Effector memory CD4-positive, alpha-beta T cell (primary cell): Measurements from ENCODE around the gene TBC1D2B.

ENCODE experiments used
- DNase-seq, 3 donors: peaks; one replicate each; pipeline ENCODE4 v3.0.0-alpha.2; 2020
- H3K27ac ChIP-seq: 2 replicates; pipeline ENCODE4 v1.7.0; 2013; ENCODE audit warnings: mild to moderate bottlenecking, low read length, moderate library complexity; ENCODE audit not compliant: insufficient read depth, poor library complexity, severe bottlenecking
- H3K27me3 ChIP-seq: replicated peaks from 2 replicates; pipeline ENCODE4 v1.7.0; 2013; ENCODE audit warnings: mild to moderate bottlenecking, low read length; ENCODE audit not compliant: insufficient read depth, control insufficient read depth, poor library complexity, severe bottlenecking
- H3K36me3 ChIP-seq: 2 replicates; pipeline ENCODE4 v1.7.0; 2013; ENCODE audit warnings: mild to moderate bottlenecking, low read length, moderate library complexity; ENCODE audit not compliant: control insufficient read depth, insufficient read depth
- H3K4me1 ChIP-seq: 2 replicates; pipeline ENCODE4 v1.7.0; 2013; ENCODE audit warnings: low read length, mild to moderate bottlenecking; ENCODE audit not compliant: control insufficient read depth, insufficient read depth, poor library complexity, severe bottlenecking
- H3K4me3 ChIP-seq: 2 replicates; pipeline ENCODE4 v1.7.0; 2013; ENCODE audit warnings: low read length, low read depth, mild to moderate bottlenecking; ENCODE audit not compliant: insufficient read depth, poor library complexity, severe bottlenecking
- H3K9me3 ChIP-seq: 2 replicates; pipeline ENCODE4 v1.7.0; 2013; ENCODE audit warnings: mild to moderate bottlenecking, low read length, moderate library complexity; ENCODE audit not compliant: control insufficient read depth

TBC1D2B gene

DNA sequence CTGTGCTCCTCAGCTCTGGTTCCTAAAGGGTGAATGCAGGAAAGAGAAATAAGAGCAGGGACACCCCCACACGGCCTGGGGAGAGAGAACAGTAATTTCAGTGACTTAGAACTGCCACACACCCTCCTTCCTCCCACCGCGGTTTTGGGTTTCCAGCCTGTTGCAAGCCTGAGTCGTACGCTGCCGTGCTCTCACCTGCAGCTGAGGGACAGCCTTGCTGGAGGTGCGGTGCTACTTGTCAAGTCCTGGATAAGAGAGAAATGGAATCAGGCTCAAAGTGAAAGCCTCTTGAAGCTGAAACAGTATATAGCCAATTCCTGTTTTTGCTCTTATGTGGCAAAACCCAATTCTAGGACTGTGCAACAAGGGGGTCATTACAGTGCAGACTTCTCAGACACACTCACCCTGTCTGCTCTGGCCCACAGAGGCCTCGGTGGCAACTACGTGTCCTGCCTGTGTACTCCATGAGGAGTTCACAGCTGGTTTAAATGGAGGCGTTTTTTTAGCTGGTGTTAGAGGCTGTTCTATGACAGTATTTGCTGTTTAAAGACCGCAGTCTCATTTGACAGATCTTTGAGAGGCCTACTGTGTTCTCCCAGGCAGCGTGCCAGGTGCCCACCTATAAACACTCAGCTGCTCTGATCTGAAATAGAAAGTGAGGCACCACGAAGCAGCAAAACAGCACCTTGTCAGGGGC is 42.9 kb downstream of the TBC1D2B start:
- no peaks in the 10 kb centered on the region for H3K36me3 ChIP-seq
- peak overlapping the region; percentile 77 for H3K27ac ChIP-seq
- DNase-seq = peak; percentile 60 to 75 (median 69)
- no peaks in the 10 kb centered on the region for H3K9me3 ChIP-seq
- no peaks in the 10 kb centered on the region for H3K27me3 ChIP-seq
- H3K4me1 ChIP-seq = peaks cover 61% of the 10 kb centered on the region
- peak overlapping the region; percentile 26 for H3K4me3 ChIP-seq

DNA sequence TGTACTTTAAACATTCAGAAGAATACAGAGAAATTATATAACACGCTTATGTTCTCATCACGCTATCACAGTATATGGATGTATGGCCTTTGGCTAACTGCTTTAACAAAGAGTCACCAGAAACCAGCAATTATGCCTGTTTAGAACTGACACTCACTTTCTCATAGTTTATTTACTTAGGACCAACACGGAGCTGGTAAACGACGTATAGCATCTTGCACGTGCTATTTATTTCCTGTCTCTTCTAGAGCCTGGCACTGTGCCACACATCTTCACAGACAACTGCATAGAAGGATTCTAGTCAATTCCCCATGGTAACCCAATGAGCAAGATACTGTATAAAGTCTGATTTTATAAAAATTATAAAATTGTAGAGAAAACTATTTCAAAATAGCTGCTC is 43.6 kb downstream of the TBC1D2B start:
- no peak overlapping the region for H3K4me3 ChIP-seq
- DNase-seq = peak; percentile 54 to 63 (median 56)
- H3K27me3 ChIP-seq = no peaks in the 10 kb centered on the region
- H3K27ac ChIP-seq = peak overlapping the region; percentile 77
- H3K9me3 ChIP-seq = no peaks in the 10 kb centered on the region
- no peaks in the 10 kb centered on the region for H3K36me3 ChIP-seq
- H3K4me1 ChIP-seq = peaks cover 54% of the 10 kb centered on the region

DNA sequence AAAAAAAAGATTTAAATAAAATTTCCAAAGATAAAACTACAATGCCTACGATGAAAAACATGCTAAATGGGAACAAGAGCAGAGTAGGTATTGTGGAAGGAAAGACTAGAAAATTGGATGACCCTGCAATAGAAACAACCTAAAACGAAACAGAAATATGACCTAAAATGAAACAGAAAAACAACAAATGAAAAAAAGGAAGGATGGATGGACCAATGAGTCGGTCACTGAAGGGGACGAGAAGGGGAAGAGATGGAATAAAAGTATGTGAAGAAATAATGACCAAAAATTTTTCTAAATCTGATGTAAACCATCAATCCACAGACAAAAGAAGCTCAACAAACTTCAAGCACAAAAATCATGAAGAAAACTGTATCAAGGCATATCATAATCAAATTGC is 44.8 kb downstream of the TBC1D2B start:
- Histone ChIP-seq H3K36me3 (peaks cover 10% of the 10 kb centered on the region), H3K27me3 (no peaks in the 10 kb centered on the region), H3K4me1 (peaks cover 44% of the 10 kb centered on the region), H3K27ac (no peak overlapping the region), H3K4me3 (no peak overlapping the region), H3K9me3 (no peaks in the 10 kb centered on the region)
- DNase-seq = no peak

DNA sequence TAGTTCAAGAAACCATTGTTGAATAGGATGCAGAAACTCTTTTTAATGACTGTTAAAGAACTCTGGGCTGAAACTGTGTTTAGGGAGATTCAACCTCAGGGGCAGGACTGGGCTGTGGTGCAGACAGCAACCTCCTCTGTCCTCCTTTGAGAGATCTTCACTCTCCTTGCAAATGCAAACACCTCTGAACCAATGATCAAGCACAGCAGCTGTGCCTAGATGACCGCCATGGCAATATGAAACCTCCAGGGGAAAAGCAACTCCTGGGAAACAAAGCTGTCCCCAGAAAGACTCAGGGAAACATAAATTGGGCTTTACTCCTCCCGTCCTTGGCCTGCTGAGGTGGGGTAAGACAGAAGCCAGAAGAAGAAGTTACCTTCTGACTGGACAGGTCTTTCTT is 52.6 kb downstream of the TBC1D2B start:
- peaks cover 50% of the 10 kb centered on the region for H3K36me3 ChIP-seq

DNA sequence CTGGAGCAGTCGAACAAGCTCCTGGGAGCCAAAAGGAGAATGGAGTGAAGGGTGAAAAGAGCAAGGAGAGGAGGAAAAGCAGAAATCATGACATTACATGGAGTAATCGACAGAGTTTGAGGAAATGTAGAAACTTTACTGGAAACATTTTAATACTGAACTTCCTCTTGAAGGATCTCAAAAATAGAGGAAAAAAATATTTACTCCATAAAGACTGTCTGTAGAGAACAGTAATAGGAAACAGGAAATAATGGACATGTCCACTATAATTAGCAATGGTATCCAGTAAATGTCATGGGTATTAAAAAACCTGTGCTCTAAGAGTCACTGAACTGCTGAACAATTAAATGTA is 53.0 kb downstream of the TBC1D2B start:
- no peaks in the 10 kb centered on the region for H3K9me3 ChIP-seq
- H3K4me3 ChIP-seq = no peak overlapping the region
- H3K36me3 ChIP-seq = peaks cover 50% of the 10 kb centered on the region
- no peak overlapping the region for H3K27ac ChIP-seq
- H3K4me1 ChIP-seq = no peaks in the 10 kb centered on the region
- H3K27me3 ChIP-seq = no peaks in the 10 kb centered on the region
- DNase-seq = no peak

More for the DNA sequence above, 52.6 kb downstream of the TBC1D2B start:
- Histone ChIP-seq H3K4me1 (no peaks in the 10 kb centered on the region), H3K4me3 (no peak overlapping the region), H3K9me3 (no peaks in the 10 kb centered on the region), H3K27me3 (no peaks in the 10 kb centered on the region), H3K27ac (no peak overlapping the region)
- no peak for DNase-seq

DNA sequence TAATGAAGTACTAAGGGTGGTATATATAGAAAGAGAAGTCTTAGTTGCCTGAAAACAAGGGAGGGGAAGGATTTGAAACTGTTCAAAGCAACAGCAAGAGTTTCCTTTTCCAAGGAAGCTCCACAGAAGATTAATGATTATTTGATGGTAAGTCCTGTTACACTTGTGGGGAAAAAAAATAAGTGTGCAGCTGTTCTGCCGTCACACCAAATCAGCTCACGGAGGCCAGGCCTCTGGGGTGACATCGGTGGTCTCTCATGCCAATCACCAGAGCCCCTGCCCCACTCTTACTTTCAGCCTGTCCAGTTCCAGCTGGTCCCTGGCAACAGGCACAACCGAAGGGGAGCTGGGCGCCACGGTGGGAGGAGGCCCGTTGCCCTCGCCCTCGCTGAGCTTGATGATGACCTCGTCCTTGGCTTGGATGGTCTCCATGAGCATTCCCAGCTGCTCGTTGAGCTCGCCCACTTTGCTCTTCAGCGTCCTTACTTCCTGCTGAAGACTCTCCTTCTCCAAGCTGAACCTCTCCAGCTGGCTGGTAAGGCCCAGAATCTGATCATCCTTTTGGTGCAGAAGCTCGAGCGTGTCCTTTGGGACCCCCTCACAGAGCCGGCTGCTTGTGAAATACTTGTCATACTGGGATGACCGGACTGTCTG is 53.5 kb downstream of the TBC1D2B start:
- no peak overlapping the region for H3K27ac ChIP-seq

DNA sequence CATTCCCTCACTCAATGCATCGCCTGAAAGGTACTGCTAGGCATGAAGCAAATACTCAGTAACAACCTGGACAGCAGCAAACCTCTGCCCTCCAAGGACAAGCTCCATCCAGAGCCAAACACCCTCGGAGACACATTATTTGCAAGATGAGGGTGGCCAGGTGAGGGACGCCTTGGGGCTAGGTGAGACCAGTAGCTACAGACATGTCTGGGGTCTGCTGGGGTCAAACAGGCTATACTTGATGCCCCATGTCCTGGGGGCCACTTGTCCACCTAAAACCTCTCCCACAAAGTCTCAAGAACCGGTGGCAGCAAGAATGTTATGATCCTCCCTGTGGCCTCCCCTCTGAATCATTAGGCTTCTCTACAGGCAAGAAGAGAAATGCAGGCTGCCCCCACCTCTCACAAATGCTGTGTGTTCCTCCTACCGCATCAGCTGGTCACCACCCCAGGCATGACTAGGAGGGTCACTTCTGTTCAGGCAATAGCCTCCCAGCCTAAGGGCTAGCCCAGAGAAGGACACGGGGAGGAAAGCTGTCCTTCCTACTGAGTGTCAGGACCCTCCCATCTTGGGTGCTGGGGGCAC is 54.3 kb downstream of the TBC1D2B start:
- Histone ChIP-seq H3K36me3 (peaks cover 44% of the 10 kb centered on the region), H3K4me3 (no peak overlapping the region), H3K9me3 (no peaks in the 10 kb centered on the region), H3K27ac (no peak overlapping the region), H3K27me3 (no peaks in the 10 kb centered on the region), H3K4me1 (no peaks in the 10 kb centered on the region)
- DNase-seq = no peak

More for the DNA sequence above, 53.5 kb downstream of the TBC1D2B start:
- H3K27me3 ChIP-seq = no peaks in the 10 kb centered on the region
- H3K4me1 ChIP-seq = no peaks in the 10 kb centered on the region
- no peak for DNase-seq
- peaks cover 50% of the 10 kb centered on the region for H3K36me3 ChIP-seq
- no peak overlapping the region for H3K4me3 ChIP-seq
- H3K9me3 ChIP-seq = no peaks in the 10 kb centered on the region

DNA sequence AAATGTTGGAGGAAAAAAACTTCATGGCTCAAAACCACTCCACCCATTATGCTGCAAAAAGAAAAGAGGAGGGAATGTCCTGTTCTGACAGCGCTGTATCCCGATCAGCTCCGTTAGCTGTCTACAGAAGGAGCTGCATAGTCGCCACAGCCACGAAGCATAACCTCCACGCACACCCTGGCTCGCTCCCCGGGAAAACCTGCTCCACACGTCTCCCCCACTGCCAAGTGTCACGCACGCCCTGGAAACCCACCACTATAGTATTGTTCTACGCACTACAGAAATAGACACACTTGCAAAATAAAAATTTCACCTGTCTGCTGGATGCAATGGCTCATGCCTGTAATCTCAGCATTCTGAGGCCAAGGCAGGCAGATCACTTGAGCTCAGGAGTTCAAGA is 55.8 kb downstream of the TBC1D2B start:
- Histone ChIP-seq H3K4me1 (no peaks in the 10 kb centered on the region), H3K36me3 (peaks cover 41% of the 10 kb centered on the region), H3K27ac (no peak overlapping the region), H3K9me3 (no peaks in the 10 kb centered on the region), H3K27me3 (no peaks in the 10 kb centered on the region), H3K4me3 (no peak overlapping the region)
- DNase-seq = no peak

DNA sequence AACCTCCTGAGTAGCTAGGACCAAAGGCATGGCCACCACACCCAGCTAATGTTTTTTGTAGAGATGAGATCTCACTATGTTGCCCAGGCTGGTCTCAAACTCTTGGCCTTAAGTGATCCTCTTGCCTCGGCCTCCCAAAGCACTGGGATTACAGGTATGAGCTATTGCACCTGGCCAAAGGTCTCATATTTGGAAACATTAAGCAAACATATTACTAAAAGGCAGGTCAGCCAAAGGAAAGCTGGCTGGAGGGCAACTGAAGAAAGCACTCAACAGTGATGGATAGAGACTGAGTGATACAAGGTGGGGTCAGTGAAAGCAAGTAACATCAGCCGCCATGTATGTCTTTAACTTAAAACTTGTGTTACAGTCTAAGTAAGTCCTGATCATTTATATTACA is 57.5 kb downstream of the TBC1D2B start:
- H3K9me3 ChIP-seq = no peaks in the 10 kb centered on the region
- peaks cover 51% of the 10 kb centered on the region for H3K36me3 ChIP-seq
- no peak overlapping the region for H3K27ac ChIP-seq
- H3K27me3 ChIP-seq = no peaks in the 10 kb centered on the region
- H3K4me3 ChIP-seq = no peak overlapping the region
- no peak for DNase-seq
- H3K4me1 ChIP-seq = no peaks in the 10 kb centered on the region

DNA sequence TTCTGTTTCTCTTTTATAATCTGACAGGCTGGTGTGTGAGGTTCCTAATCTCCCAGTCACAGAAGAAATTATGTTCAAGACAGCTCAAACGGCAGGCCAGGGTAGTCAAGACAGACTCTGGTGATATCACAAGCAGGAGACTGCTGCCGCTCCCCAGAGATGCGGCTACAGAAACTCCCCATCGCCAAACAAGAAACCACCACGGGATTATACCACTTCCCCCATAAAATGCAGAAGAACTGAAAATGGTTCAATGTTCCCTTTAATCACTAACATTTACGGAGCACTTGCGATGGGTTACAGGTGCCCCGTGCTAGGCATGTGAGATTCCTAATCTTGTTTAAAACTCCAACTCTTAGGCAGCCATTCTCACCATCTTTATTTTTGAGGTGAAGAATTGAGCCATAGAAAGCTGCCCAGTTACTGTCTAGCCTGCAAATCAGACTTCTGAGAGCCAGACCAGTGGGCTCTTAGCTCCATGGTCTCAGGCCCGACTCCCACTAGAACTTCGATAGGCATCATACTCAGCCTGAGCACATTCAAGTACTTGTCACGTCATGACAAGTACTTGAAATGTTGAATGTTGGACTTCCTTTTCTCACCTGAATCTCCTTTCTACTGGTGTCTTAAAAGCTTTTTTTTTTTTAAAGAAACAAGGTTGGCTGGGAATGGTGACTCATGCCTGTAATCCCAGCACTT is 58.4 kb downstream of the TBC1D2B start:
- DNase-seq = no peak

More for the DNA sequence above, 58.4 kb downstream of the TBC1D2B start:
- Histone ChIP-seq H3K27me3 (no peaks in the 10 kb centered on the region), H3K36me3 (peaks cover 42% of the 10 kb centered on the region), H3K4me3 (no peak overlapping the region), H3K9me3 (no peaks in the 10 kb centered on the region), H3K4me1 (no peaks in the 10 kb centered on the region), H3K27ac (no peak overlapping the region)
